HEK293 (cell line): Measurements from ENCODE around the gene GBP3.
"Not testable (repeated sequence)": the region's sequence is repeated elsewhere in the genome, so short reads cannot be mapped to it uniquely, and the experiment has no call there.

Source experiments
- CTCF ChIA-PET: fragments of 350-600 bp; formaldehyde crosslinking; extraction: SDS; loops from one replicate; lab custom pipeline; 2021; ENCODE audit warnings: antibody characterized with exemption; lab: Yijun Ruan, JAX
- POLR2A ChIA-PET: fragments of 300-600 bp; formaldehyde crosslinking; extraction: SDS; loops from one replicate; lab custom pipeline; 2020; ENCODE audit warnings: antibody characterized with exemption, inconsistent platforms; lab: Yijun Ruan, JAX
- H3K27ac ChIP-seq: fragments of 200-500 bp; sonication (Bioruptor generic); 2 replicates; pipeline ENCODE4 v1.5.1; 2014; ENCODE audit warnings: low read depth, low read length, control low read depth, inconsistent platforms; ENCODE audit errors: extremely low read depth
- H3K36me3 ChIP-seq, 2 experiments: fragments of 200-500 bp in 1 of 2; sonication (Bioruptor generic) in 1 of 2; 1 replicate in 1 of 2; 2 replicates in 1 of 2; pipeline ENCODE4 v1.5.1; 2014 to 2017; ENCODE audit warnings: inconsistent platforms in 2 of 2, low read length in 2 of 2; ENCODE audit not compliant: control insufficient read depth in 2 of 2, insufficient read depth in 1 of 2
- H3K4me1 ChIP-seq: fragments of 200-500 bp; sonication (Bioruptor generic); 2 replicates; pipeline ENCODE4 v1.5.1; 2014; ENCODE audit warnings: mild to moderate bottlenecking, low read length, inconsistent platforms; ENCODE audit not compliant: control insufficient read depth, insufficient read depth
- H3K4me3 ChIP-seq: 2 replicates; pipeline ENCODE4 v1.5.1; 2011; ENCODE audit warnings: low read depth, mild to moderate bottlenecking, control low read depth, low read length, moderate library complexity
- H3K9me3 ChIP-seq: fragments of 200-500 bp; sonication (Bioruptor generic); 2 replicates; pipeline ENCODE4 v1.5.1; 2014; ENCODE audit warnings: low read depth, low read length, inconsistent platforms; ENCODE audit not compliant: control insufficient read depth, insufficient read depth
- EGR2 ChIP-seq: fragments of 450-650 bp; formaldehyde crosslinking; IDR thresholded peaks from 2 replicates; pipeline ENCODE4 v1.5.1; 2016; ENCODE audit warnings: low read depth, missing biosample characterization, missing genetic modification characterization
- GLIS1 ChIP-seq: fragments of 450-650 bp; formaldehyde crosslinking; IDR thresholded peaks from 2 replicates; pipeline ENCODE4 v1.5.1; 2016; ENCODE audit warnings: missing biosample characterization, missing genetic modification characterization
- HOXD13 ChIP-seq: sonication (generic); formaldehyde crosslinking; IDR thresholded peaks from 2 replicates; pipeline ENCODE4 v1.8.0; 2022; ENCODE audit warnings: missing genetic modification reagents, borderline replicate concordance
- KLF7 ChIP-seq: fragments of 450-650 bp; formaldehyde crosslinking; IDR thresholded peaks from 2 replicates; pipeline ENCODE4 v1.5.1; 2016; ENCODE audit warnings: missing biosample characterization, missing genetic modification characterization, borderline replicate concordance
- ZNF114 ChIP-seq: fragments of 450-650 bp; formaldehyde crosslinking; IDR thresholded peaks from 2 replicates; pipeline ENCODE4 v1.5.0; 2017; ENCODE audit warnings: missing biosample characterization, missing genetic modification characterization
- ZNF155 ChIP-seq: fragments of 450-650 bp; formaldehyde crosslinking; IDR thresholded peaks from 2 replicates; pipeline ENCODE4 v1.5.1; 2016; ENCODE audit warnings: missing biosample characterization, missing genetic modification characterization
- ZNF223 ChIP-seq: fragments of 450-650 bp; formaldehyde crosslinking; IDR thresholded peaks from 2 replicates; pipeline ENCODE4 v1.5.1; 2016; ENCODE audit warnings: missing biosample characterization, missing genetic modification characterization
- ZNF24 ChIP-seq: fragments of 450-650 bp; formaldehyde crosslinking; IDR thresholded peaks from 2 replicates; pipeline ENCODE4 v1.5.1; 2016; ENCODE audit warnings: missing biosample characterization, missing genetic modification characterization
- ZNF549 ChIP-seq: fragments of 450-650 bp; IDR thresholded peaks from 2 replicates; pipeline ENCODE4 v1.5.1; 2018; ENCODE audit warnings: missing biosample characterization, missing genetic modification characterization, mild to moderate bottlenecking, inconsistent platforms, moderate library complexity
- ZNF585B ChIP-seq: fragments of 450-650 bp; formaldehyde crosslinking; IDR thresholded peaks from 2 replicates; pipeline ENCODE4 v1.5.1; 2016; ENCODE audit warnings: missing biosample characterization, missing genetic modification characterization
- ZNF600 ChIP-seq: fragments of 450-650 bp; formaldehyde crosslinking; IDR thresholded peaks from 2 replicates; pipeline ENCODE4 v1.5.1; 2016; ENCODE audit warnings: missing biosample characterization, missing genetic modification characterization
- TF ChIP-seq, protein P1 (sequence below): fragments of 450-650 bp; formaldehyde crosslinking; IDR thresholded peaks from 2 replicates; pipeline ENCODE4 v1.5.1; 2016; ENCODE audit warnings: missing biosample characterization, missing genetic modification characterization
- TF ChIP-seq, protein P2 (sequence below): fragments of 450-650 bp; formaldehyde crosslinking; IDR thresholded peaks from 2 replicates; pipeline ENCODE4 v1.5.1; 2016; ENCODE audit warnings: missing biosample characterization, missing genetic modification characterization
- TF ChIP-seq, protein P3 (sequence below): fragments of 450-650 bp; formaldehyde crosslinking; IDR thresholded peaks from 2 replicates; pipeline ENCODE4 v1.5.1; 2016; ENCODE audit warnings: missing biosample characterization, missing genetic modification characterization

The GBP3 gene

DNA sequence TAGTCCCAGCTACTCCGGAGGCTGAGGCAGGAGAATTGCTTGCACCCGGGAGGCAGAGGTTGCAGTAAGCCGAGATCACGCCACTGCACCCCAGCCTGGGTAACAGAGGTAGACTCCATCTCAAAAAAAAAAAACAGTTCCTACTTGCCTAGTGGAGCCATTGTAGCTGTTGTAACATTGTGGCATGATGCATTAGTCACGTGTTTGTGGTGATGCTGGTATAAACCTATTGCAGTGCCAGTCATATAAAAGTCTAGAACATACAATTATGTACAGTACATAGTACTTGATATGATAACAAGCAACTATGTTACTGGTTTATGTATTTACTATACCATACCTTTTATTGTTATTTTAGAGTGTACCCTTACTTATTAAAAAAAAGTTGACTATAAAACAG lies 46.4 kb downstream of the GBP3 start:
- no peaks in the 10 kb centered on the region for H3K9me3 ChIP-seq
- H3K4me1 ChIP-seq: peaks cover 7% of the 10 kb centered on the region
- ChIA-PET CTCF (interaction anchor here (0.6 to 3.3 kb wide), 4 partner anchors 8 to 56 kb away, joined by 4 to 24 read pairs (median 6); no protein-coding TSS in a partner anchor), POLR2A (no interaction called here)
- peaks cover 5 to 10% of the 10 kb centered on the region in 2 experiments for H3K36me3 ChIP-seq
- H3K27ac ChIP-seq: no peak overlapping the region
- H3K4me3 ChIP-seq: no peak overlapping the region
- TF ChIP-seq KLF7 (tag by site-specific recombination) (no peak), ZNF549 (tag by site-specific recombination) (no peak), EGR2 (tag by site-specific recombination) (no peak), HOXD13 (CRISPR knock-in tag) (no peak), ZNF223 (tag by site-specific recombination) (no peak), GLIS1 (tag by site-specific recombination) (no peak), ZNF24 (tag by site-specific recombination) (no peak), ZNF114 (no peak), ZNF155 (tag by site-specific recombination) (no peak), ZNF600 (no peak), ZNF585B (tag by site-specific recombination) (no peak)
- TF ChIP-seq, protein P1, sequence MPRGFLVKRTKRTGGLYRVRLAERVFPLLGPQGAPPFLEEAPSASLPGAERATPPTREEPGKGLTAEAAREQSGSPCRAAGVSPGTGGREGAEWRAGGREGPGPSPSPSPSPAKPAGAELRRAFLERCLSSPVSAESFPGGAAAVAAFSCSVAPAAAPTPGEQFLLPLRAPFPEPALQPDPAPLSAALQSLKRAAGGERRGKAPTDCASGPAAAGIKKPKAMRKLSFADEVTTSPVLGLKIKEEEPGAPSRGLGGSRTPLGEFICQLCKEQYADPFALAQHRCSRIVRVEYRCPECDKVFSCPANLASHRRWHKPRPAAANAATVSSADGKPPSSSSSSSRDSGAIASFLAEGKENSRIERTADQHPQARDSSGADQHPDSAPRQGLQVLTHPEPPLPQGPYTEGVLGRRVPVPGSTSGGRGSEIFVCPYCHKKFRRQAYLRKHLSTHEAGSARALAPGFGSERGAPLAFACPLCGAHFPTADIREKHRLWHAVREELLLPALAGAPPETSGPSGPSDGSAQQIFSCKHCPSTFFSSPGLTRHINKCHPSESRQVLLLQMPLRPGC (tag by site-specific recombination): no peak
- TF ChIP-seq, protein P2, sequence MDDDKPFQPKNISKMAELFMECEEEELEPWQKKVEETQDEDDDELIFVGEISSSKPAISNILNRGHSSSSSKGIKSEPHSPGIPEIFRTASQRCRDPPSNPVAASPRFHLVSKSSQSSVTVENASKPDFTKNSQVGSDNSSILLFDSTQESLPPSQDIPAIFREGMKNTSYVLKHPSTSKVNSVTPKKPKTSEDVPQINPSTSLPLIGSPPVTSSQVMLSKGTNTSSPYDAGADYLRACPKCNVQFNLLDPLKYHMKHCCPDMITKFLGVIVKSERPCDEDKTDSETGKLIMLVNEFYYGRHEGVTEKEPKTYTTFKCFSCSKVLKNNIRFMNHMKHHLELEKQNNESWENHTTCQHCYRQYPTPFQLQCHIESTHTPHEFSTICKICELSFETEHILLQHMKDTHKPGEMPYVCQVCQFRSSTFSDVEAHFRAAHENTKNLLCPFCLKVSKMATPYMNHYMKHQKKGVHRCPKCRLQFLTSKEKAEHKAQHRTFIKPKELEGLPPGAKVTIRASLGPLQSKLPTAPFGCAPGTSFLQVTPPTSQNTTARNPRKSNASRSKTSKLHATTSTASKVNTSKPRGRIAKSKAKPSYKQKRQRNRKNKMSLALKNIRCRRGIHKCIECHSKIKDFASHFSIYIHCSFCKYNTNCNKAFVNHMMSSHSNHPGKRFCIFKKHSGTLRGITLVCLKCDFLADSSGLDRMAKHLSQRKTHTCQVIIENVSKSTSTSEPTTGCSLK (tag by site-specific recombination): no peak
- TF ChIP-seq, protein P3, sequence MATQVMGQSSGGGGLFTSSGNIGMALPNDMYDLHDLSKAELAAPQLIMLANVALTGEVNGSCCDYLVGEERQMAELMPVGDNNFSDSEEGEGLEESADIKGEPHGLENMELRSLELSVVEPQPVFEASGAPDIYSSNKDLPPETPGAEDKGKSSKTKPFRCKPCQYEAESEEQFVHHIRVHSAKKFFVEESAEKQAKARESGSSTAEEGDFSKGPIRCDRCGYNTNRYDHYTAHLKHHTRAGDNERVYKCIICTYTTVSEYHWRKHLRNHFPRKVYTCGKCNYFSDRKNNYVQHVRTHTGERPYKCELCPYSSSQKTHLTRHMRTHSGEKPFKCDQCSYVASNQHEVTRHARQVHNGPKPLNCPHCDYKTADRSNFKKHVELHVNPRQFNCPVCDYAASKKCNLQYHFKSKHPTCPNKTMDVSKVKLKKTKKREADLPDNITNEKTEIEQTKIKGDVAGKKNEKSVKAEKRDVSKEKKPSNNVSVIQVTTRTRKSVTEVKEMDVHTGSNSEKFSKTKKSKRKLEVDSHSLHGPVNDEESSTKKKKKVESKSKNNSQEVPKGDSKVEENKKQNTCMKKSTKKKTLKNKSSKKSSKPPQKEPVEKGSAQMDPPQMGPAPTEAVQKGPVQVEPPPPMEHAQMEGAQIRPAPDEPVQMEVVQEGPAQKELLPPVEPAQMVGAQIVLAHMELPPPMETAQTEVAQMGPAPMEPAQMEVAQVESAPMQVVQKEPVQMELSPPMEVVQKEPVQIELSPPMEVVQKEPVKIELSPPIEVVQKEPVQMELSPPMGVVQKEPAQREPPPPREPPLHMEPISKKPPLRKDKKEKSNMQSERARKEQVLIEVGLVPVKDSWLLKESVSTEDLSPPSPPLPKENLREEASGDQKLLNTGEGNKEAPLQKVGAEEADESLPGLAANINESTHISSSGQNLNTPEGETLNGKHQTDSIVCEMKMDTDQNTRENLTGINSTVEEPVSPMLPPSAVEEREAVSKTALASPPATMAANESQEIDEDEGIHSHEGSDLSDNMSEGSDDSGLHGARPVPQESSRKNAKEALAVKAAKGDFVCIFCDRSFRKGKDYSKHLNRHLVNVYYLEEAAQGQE (tag by site-specific recombination): no peak

DNA sequence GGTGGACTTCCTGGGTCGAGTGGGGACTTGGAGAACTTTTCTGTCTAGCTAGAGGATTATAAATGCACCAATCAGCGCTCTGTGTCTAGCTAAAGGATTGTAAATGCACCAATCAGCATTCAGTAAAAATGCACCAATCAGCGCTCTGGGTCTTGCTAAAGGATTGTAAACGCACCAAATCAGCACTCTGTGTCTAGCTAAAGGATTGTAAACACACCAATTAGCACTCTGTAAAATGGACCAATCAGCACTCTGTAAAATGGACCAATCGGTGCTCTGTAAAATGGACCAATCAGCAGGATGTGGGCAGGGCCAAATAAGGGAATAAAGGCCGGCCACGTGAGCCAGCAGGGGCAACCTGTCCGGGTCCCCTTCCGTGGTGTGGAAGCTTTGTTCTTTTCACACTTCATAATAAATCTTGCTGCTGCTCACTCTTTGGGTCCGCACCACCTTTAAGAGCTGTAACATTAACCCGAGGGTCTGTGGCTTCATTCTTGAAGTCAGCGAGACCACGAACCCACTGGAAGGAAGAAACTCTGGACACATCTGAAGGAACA lies 48.0 kb downstream of the GBP3 start:
- not testable (repeated sequence) for H3K4me1 ChIP-seq, H3K4me3 ChIP-seq, H3K9me3 ChIP-seq, H3K27ac ChIP-seq
- ChIA-PET POLR2A (interaction anchor here (1.2 kb wide), 1 partner anchor 10 kb away, joined by 3 read pairs; no protein-coding TSS in a partner anchor), CTCF (interaction anchor here (0.6 to 3.3 kb wide), 8 partner anchors 10 to 789 kb away, joined by 3 to 24 read pairs (median 6); no protein-coding TSS in a partner anchor)
- peaks cover 5 to 11% of the 10 kb centered on the region in 2 experiments for H3K36me3 ChIP-seq
